BJ (cell line): ENCODE results near the gene GORASP1. TPM values are rescaled to one million over a fixed set of nuclear protein-coding genes. Genes with fewer than 3 reads are reported as not detected.

Experiments
- CTCF ChIA-PET: fragments of 350-600 bp; formaldehyde crosslinking; extraction: SDS; loops from one replicate; lab custom pipeline; 2021; ENCODE audit warnings: antibody characterized with exemption, inconsistent platforms; lab: Yijun Ruan, JAX
- POLR2A ChIA-PET: fragments of 300-600 bp; sonication (Branson Sonifier 250); formaldehyde crosslinking; extraction: SDS; loops from one replicate; lab custom pipeline; 2021; ENCODE audit warnings: antibody characterized with exemption; lab: Charles Lee
- DNase-seq: peaks from one replicate; pipeline ENCODE4 v3.0.0-alpha.2; 2011; ENCODE audit warnings: low read depth
- H3K27me3 ChIP-seq: 2 replicates; pipeline ENCODE4 v1.6.0; 2011; ENCODE audit warnings: low read length; ENCODE audit not compliant: control insufficient read depth, insufficient read depth
- H3K36me3 ChIP-seq: 2 replicates; pipeline ENCODE4 v1.5.1; 2011; ENCODE audit warnings: low read length; ENCODE audit not compliant: control insufficient read depth, insufficient read depth
- H3K4me3 ChIP-seq: 2 replicates; pipeline ENCODE4 v1.5.1; 2011; ENCODE audit warnings: low read depth, mild to moderate bottlenecking, control low read depth, low read length
- polyA plus RNA-seq: library from polyadenylated mRNA; depleted of rRNA; stranded (reverse); fragments of >200 nt; gene quantifications from 2 replicates; pipeline ENCODE4 v1.2.3, GENCODE V29; 2011; rRNA removed
- TF ChIP-seq, protein P1 (sequence below): IDR thresholded peaks from 2 replicates; pipeline ENCODE4 v1.5.1; 2011; ENCODE audit warnings: low read depth, mild to moderate bottlenecking, control low read depth, inconsistent platforms, low read length, moderate library complexity; ENCODE audit not compliant: insufficient read depth

GORASP1 gene
- polyA plus RNA-seq, 1 experiment, result 87.0 TPM

DNA sequence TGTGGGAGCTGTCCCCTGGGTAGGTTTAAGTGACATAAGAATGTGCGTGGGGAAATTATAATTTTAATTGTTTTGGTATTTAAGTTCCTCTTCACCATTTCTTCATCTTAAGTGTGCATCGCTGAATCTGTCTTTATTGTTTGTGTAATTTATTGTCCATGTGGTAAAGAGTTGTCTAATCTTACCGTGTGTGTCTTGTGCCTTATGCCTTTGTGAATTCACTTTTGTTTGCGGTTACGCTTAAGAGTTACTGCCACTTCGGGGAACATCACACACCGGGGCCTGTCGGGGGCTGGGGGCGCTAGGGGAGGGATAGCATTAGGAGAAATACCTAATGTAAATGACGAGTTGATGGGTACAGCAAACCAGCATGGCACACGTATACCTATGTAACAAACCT lies 54.8 kb downstream of the GORASP1 start:
- no peaks in the 10 kb centered on the region for H3K36me3 ChIP-seq
- POLR2A ChIA-PET, result interaction anchor here (0.6 kb wide), 1 partner anchor 42 kb away, joined by 3 read pairs; no protein-coding TSS in a partner anchor
- peak overlapping the region; percentile 82 for H3K4me3 ChIP-seq
- no peak for DNase-seq
- no peaks in the 10 kb centered on the region for H3K27me3 ChIP-seq
- CTCF ChIA-PET, result no interaction called here
- TF ChIP-seq, protein P1, sequence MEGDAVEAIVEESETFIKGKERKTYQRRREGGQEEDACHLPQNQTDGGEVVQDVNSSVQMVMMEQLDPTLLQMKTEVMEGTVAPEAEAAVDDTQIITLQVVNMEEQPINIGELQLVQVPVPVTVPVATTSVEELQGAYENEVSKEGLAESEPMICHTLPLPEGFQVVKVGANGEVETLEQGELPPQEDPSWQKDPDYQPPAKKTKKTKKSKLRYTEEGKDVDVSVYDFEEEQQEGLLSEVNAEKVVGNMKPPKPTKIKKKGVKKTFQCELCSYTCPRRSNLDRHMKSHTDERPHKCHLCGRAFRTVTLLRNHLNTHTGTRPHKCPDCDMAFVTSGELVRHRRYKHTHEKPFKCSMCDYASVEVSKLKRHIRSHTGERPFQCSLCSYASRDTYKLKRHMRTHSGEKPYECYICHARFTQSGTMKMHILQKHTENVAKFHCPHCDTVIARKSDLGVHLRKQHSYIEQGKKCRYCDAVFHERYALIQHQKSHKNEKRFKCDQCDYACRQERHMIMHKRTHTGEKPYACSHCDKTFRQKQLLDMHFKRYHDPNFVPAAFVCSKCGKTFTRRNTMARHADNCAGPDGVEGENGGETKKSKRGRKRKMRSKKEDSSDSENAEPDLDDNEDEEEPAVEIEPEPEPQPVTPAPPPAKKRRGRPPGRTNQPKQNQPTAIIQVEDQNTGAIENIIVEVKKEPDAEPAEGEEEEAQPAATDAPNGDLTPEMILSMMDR, result no peak

DNA sequence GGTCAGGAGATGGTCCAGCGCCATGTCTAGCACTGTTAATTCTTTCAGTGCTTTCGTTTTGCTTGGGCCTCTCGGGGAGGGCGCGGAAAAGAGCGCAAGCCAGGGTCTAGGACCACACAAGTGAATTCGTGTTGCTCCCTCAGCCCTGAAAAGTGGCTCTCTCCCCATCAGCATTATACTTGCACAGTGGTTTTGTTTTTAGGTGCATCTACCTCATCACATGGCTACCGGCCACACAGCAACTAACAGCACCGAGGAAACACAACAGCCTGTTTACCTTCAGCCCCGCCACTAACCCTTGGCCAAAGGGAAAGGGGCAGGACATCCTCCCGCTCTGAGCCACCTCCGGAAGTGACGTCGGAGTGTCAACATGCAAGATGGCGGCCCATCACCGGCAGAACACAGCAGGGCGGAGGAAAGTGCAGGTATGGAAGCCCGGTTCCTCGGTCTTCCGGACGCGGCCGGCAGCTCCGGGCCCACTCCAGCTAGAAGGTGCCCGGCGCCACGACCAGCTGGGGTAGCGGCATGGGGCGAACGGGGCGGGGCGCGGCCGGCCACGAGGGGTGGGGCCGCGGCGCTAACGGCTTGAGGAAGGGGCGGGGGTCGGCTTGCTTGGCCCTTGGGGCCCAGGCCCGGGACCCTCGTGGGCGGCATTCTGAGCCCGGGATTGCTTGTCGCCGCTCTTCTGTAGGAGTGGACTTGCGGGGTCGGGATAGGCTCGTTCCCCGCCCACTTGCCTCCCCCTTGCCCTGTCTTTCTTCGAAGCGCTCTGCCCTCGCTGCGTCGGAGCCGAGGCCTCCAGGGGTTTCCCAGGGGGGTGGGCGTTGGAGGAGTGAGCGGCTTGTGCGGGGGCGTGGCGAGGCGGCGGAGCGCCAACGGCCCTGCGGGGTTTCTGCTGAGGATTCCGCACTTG lies 55.5 kb downstream of the GORASP1 start, which contains the start of the genes SCN11A and WDR48:
SCN11A (minus strand) TSS at position 296 of the 913 bp plus-strand sequence. CDS start 101,582 bp downstream, outside the sequence.
WDR48 (plus strand) TSS at position 368 of the 913 bp plus-strand sequence; CDS start at position 378, 10 bp downstream.
- ChIA-PET POLR2A (interaction anchor here (0.6 kb wide), 1 partner anchor 43 kb away, joined by 3 read pairs; no protein-coding TSS in a partner anchor), CTCF (interaction anchor here (1.4 kb wide), 1 partner anchor 21 kb away, joined by 4 read pairs; no protein-coding TSS in a partner anchor)
- Histone ChIP-seq H3K36me3 (no peaks in the 10 kb centered on the region), H3K4me3 (peak within 1 kb of the TSS; percentile 82), H3K27me3 (no peaks in the 10 kb centered on the region)
- TF ChIP-seq, protein P1, result no peak
- peak; percentile 42 for DNase-seq

DNA sequence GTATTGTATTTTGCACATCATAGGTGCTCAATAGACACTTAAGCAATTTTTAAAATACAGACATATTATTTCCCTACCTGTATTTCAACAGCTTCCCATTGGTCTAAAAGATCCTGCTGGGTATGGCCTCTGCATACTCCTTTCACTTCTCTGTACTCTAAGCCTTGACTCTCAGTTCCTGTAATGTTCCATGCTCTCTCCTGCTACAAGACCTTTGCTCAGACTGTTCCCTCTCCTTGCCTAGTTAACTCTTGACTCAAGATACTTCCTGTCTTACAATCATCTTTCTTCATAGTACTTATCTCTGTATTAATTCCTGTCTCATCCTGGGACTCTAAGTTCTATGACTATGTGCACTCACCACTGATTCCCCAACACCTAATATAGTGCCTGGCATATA lies 57.4 kb downstream of the GORASP1 start:
- no peaks in the 10 kb centered on the region for H3K36me3 ChIP-seq
- no peaks in the 10 kb centered on the region for H3K27me3 ChIP-seq
- ChIA-PET CTCF (interaction anchor here (1.4 kb wide), 1 partner anchor 19 kb away, joined by 4 read pairs; no protein-coding TSS in a partner anchor), POLR2A (no interaction called here)
- DNase-seq, result no peak
- TF ChIP-seq, protein P1, result no peak
- no peak overlapping the region for H3K4me3 ChIP-seq

Other genes with a start within 250 kb of the GORASP1 start
- 0.02 and 0.04 TPM in 2 replicates for gene SCN11A, start 55.7 kb downstream of the GORASP1 start, polyA plus RNA-seq
- 20.1 and 33.0 TPM in 2 replicates for gene WDR48, start 55.6 kb downstream of the GORASP1 start, polyA plus RNA-seq
- gene TTC21A, start 53 bp upstream of the GORASP1 start, polyA plus RNA-seq, result 2.3 and 3.1 TPM in 2 replicates
- gene CSRNP1, start 46.0 kb upstream of the GORASP1 start, polyA plus RNA-seq, result 8.1 and 14.8 TPM in 2 replicates
- gene XIRP1, start 85.0 kb upstream of the GORASP1 start, polyA plus RNA-seq, result 0.04 and 0.05 TPM in 2 replicates
- gene CX3CR1, start 172.4 kb upstream of the GORASP1 start, polyA plus RNA-seq, result 0.45 and 0.51 TPM in 2 replicates
- not detected in 2 replicates for gene CCR8, start 222.1 kb upstream of the GORASP1 start, polyA plus RNA-seq